ENCODE data around the gene TMEM161B. TPM values are rescaled to one million over a fixed set of nuclear protein-coding genes. Genes with fewer than 3 reads are reported as not detected.
"Not testable (repeated sequence)": the region's sequence is repeated elsewhere in the genome, so short reads cannot be mapped to it uniquely, and the experiment has no call there.

TMEM161B gene
- total RNA-seq, 1 donor from 2014 or later: 30.0 TPM

GRCh38 chr5:88183255-88183654 is 85.4 kb downstream of the TMEM161B start:
- no peak for DNase-seq

GRCh38 chr5:88177486-88177885 is 91.2 kb downstream of the TMEM161B start:
- DNase-seq: not testable (repeated sequence)

GRCh38 chr5:88172847-88173758 is 95.5 kb downstream of the TMEM161B start:
- DNase-seq: no peak

GRCh38 chr5:88159591-88159990 is 109.1 kb downstream of the TMEM161B start:
- DNase-seq: no peak

- no peak for DNase-seq
Measured at GRCh38 chr5:88158056-88158455, 110.6 kb downstream of the TMEM161B start.

- no peak for DNase-seq
Measured at GRCh38 chr5:88154891-88155290, 113.8 kb downstream of the TMEM161B start.

GRCh38 chr5:88150747-88151146 is 117.9 kb downstream of the TMEM161B start:
- DNase-seq: no peak

GRCh38 chr5:88145611-88146467 is 122.8 kb downstream of the TMEM161B start:
- DNase-seq: peak; percentile 10

- DNase-seq: peak; percentile 6
Measured at GRCh38 chr5:88145221-88145610, 123.4 kb downstream of the TMEM161B start.

Small RNA genes lying within 50 kb of the gene (small RNA-seq; reads per million reads assigned to genes)
- not detected for gene RNA5SP187 (ENCODE audit: low replicate concordance)

All from tongue (tissue), 3 donors.